IMR-90 (cell line): ENCODE results near the gene KRT4. TPM values are rescaled to one million over a fixed set of nuclear protein-coding genes. Genes with fewer than 3 reads are reported as not detected.

ENCODE experiments used
- ATAC-seq: fragments of 200-7000 bp; cut with Tn5 transposase; 2 replicates; pipeline ENCODE4 v1.9.1; 2020; ENCODE audit warnings: low read depth, mild to moderate bottlenecking, moderate library complexity
- BruUV-seq: library from RNA; stranded (reverse); fragments of 400-500 nt; replicated peaks from 2 replicates; lab custom pipeline; 2021; lab: Mats Ljungman, UMichigan
- CTCF ChIA-PET: fragments of 300-600 bp; formaldehyde crosslinking; extraction: SDS; loops from one replicate; lab custom pipeline; 2021; ENCODE audit warnings: antibody characterized with exemption; lab: Yijun Ruan, JAX
- POLR2A ChIA-PET: fragments of 300-600 bp; sonication (Branson Sonifier 250); formaldehyde crosslinking; loops from one replicate; lab custom pipeline; 2022; ENCODE audit warnings: antibody characterized with exemption; ENCODE audit not compliant: unreplicated experiment; lab: Charles Lee
- DNase-seq: peaks from one replicate; pipeline ENCODE4 v3.0.0; 2013
- H2AFZ ChIP-seq: replicated peaks from 2 replicates; pipeline ENCODE3; 2013; ENCODE audit warnings: low read length, mild to moderate bottlenecking; ENCODE audit not compliant: poor library complexity
- H2AK5ac ChIP-seq: 2 replicates; pipeline ENCODE4 v1.6.1; 2013; ENCODE audit warnings: low read depth, low read length, inconsistent platforms
- H2AK9ac ChIP-seq: replicated peaks from 2 replicates; pipeline ENCODE3; 2013; ENCODE audit warnings: mild to moderate bottlenecking, low read depth, low read length, moderate library complexity; ENCODE audit not compliant: poor library complexity
- H2BK120ac ChIP-seq: 2 replicates; pipeline ENCODE4 v1.6.1; 2013; ENCODE audit warnings: low read depth, low read length, inconsistent platforms
- H2BK15ac ChIP-seq: 3 replicates; pipeline ENCODE4 v1.6.1; 2013; ENCODE audit warnings: low read depth, low read length, inconsistent platforms
- H2BK20ac ChIP-seq: 2 replicates; pipeline ENCODE4 v1.6.1; 2013; ENCODE audit warnings: low read depth, mild to moderate bottlenecking, inconsistent platforms, low read length, moderate library complexity
- H2BK5ac ChIP-seq: 2 replicates; pipeline ENCODE4 v1.6.1; 2013; ENCODE audit warnings: mild to moderate bottlenecking, low read depth, low read length, inconsistent platforms; ENCODE audit not compliant: poor library complexity, severe bottlenecking
- H3K14ac ChIP-seq: replicated peaks from 2 replicates; pipeline ENCODE4 v1.6.1; 2013; ENCODE audit warnings: low read depth, low read length, inconsistent platforms
- H3K18ac ChIP-seq: 2 replicates; pipeline ENCODE4 v1.6.1; 2013; ENCODE audit warnings: low read depth, low read length, control low read depth
- H3K23ac ChIP-seq: 2 replicates; pipeline ENCODE4 v1.6.1; 2013; ENCODE audit warnings: low read depth, low read length, inconsistent platforms
- H3K27ac ChIP-seq: 2 replicates; pipeline ENCODE4 v1.5.1; 2013; ENCODE audit warnings: mild to moderate bottlenecking, control low read depth, low read length; ENCODE audit not compliant: insufficient read depth
- H3K27me3 ChIP-seq: 2 replicates; pipeline ENCODE4 v1.6.1; 2013; ENCODE audit warnings: low read length; ENCODE audit not compliant: control insufficient read depth, insufficient read depth
- H3K36me3 ChIP-seq: 2 replicates; pipeline ENCODE4 v1.6.1; 2013; ENCODE audit warnings: low read length, mixed read lengths; ENCODE audit not compliant: control insufficient read depth, insufficient read depth
- H3K4ac ChIP-seq: 2 replicates; pipeline ENCODE4 v1.6.1; 2013; ENCODE audit warnings: low read depth, low read length, inconsistent platforms
- H3K4me1 ChIP-seq: 2 replicates; pipeline ENCODE4 v1.6.1; 2013; ENCODE audit warnings: low read length, mixed read lengths; ENCODE audit not compliant: control insufficient read depth, insufficient read depth
- H3K4me2 ChIP-seq: 2 replicates; pipeline ENCODE4 v1.6.1; 2013; ENCODE audit warnings: low read depth, mild to moderate bottlenecking, control low read depth, low read length, moderate library complexity
- H3K4me3 ChIP-seq: 2 replicates; pipeline ENCODE4 v1.5.1; 2013; ENCODE audit warnings: low read depth, mild to moderate bottlenecking, control low read depth, low read length, moderate library complexity; ENCODE audit not compliant: insufficient read depth
- H3K56ac ChIP-seq: 2 replicates; pipeline ENCODE4 v1.6.1; 2013; ENCODE audit warnings: low read length, inconsistent platforms; ENCODE audit not compliant: insufficient read depth; ENCODE audit errors: extremely low read depth
- H3K79me1 ChIP-seq, 2 experiments: 2 replicates each; pipeline ENCODE4 v1.6.1; 2013; ENCODE audit warnings: low read length in 2 of 2, inconsistent platforms in 1 of 2, low read depth in 1 of 2
- H3K9ac ChIP-seq: 2 replicates; pipeline ENCODE4 v1.6.1; 2013; ENCODE audit warnings: low read depth, low read length, control low read depth
- H3K9me1 ChIP-seq: 2 replicates; pipeline ENCODE4 v1.6.1; 2013; ENCODE audit warnings: low read length, inconsistent platforms; ENCODE audit not compliant: insufficient read depth
- H3K9me3 ChIP-seq: 2 replicates; pipeline ENCODE4 v1.6.1; 2013; ENCODE audit warnings: low read length; ENCODE audit not compliant: control insufficient read depth, insufficient read depth
- H4K20me1 ChIP-seq: 2 replicates; pipeline ENCODE4 v1.6.1; 2013; ENCODE audit warnings: low read length, inconsistent platforms; ENCODE audit not compliant: insufficient read depth
- H4K5ac ChIP-seq: 2 replicates; pipeline ENCODE4 v1.6.1; 2013; ENCODE audit warnings: mild to moderate bottlenecking, low read depth, low read length, control low read depth
- H4K8ac ChIP-seq, 2 experiments: 2 replicates each; pipeline ENCODE4 v1.6.1; 2013; ENCODE audit warnings: low read depth in 2 of 2, low read length in 2 of 2, control low read depth in 1 of 2, inconsistent platforms in 1 of 2
- H4K91ac ChIP-seq: 2 replicates; pipeline ENCODE4 v1.6.1; 2013; ENCODE audit warnings: low read depth, low read length, inconsistent platforms; ENCODE audit not compliant: insufficient read depth
- MAZ ChIP-seq: IDR thresholded peaks from 2 replicates; pipeline ENCODE4 v1.6.1; 2012; ENCODE audit warnings: low read depth, mild to moderate bottlenecking, low read length, improper control_type of control experiment, moderate library complexity, borderline replicate concordance
- WGBS, 2 experiments: methylation state at CpG; one replicate each; pipeline versions ENCODE4 v1.1.5 to v1.1.7; 2013; ENCODE audit warnings: missing lambda C conversion rate in 2 of 2; ENCODE audit not compliant: insufficient read length in 1 of 2; ENCODE audit errors: extremely low coverage in 2 of 2; 5-methylcytosine and 5-hydroxymethylcytosine counted together
- dilution Hi-C: fragments of 300-500 bp; cut with HindIII; formaldehyde crosslinking; loops from one replicate; pipeline ENCODE4 v1.14.3; 2018; ENCODE audit warnings: low sequenced_read_pairs; ENCODE audit not compliant: unreplicated experiment
- in situ Hi-C: fragments of 300-500 bp; cut with MboI; formaldehyde crosslinking; loops from 3 replicates; pipeline ENCODE4 v1.14.3; 2019; ENCODE audit warnings: low sequenced_read_pairs, inconsistent platforms, mixed read lengths
- intact Hi-C: fragments of 100-400 bp; cut with micrococcal nuclease; formaldehyde crosslinking; loops from 2 replicates; pipeline ENCODE4 v1.10.0; 2022
- polyA plus RNA-seq, 3 experiments: library from polyadenylated mRNA; depleted of rRNA; stranded (reverse); fragments of >200 nt; gene quantifications; 2 replicates each; pipeline ENCODE4 v1.2.3, GENCODE V29; 2012; ENCODE audit warnings: low replicate concordance in 1 of 3
- total RNA-seq: library from RNA; depleted of rRNA; stranded (reverse); fragments of >200 nt; gene quantifications from 2 replicates; pipeline ENCODE4 v1.2.3, GENCODE V29; 2012

Gene KRT4
- total and polyA plus RNA-seq, 2 of the 4 experiments (the other 2 are of a cell fraction): under 0.01 to 0.07 TPM

- no peak overlapping the region for H3K56ac ChIP-seq
- H2AK9ac ChIP-seq: no peak overlapping the region
- no peaks in the 10 kb centered on the region for H3K9me3 ChIP-seq
- H2BK20ac ChIP-seq: no peak overlapping the region
- H2AK5ac ChIP-seq: no peak overlapping the region
- BruUV-seq: no TSS peak
- H3K36me3 ChIP-seq: no peaks in the 10 kb centered on the region
- H2AFZ ChIP-seq: no peak overlapping the region
- H3K4me3 ChIP-seq: no peak overlapping the region
- peaks cover 36% of the 10 kb centered on the region for H3K27me3 ChIP-seq
- H3K9ac ChIP-seq: no peak overlapping the region
- H3K27ac ChIP-seq: no peak overlapping the region
- no peaks in the 10 kb centered on the region for H4K20me1 ChIP-seq
- no peak overlapping the region for H3K14ac ChIP-seq
- no peak overlapping the region for H3K18ac ChIP-seq
- DNase-seq: no peak
- no CpG with 5 or more reads among the region's 3 CpGs for WGBS, 2 experiments
- no peak overlapping the region for H4K5ac ChIP-seq
- no peaks in the 10 kb centered on the region for H3K4me1 ChIP-seq
- CTCF ChIA-PET: interaction anchor here (1.0 kb wide), 1 partner anchor 59 kb away, joined by 4 read pairs; no protein-coding TSS in a partner anchor
- no peak overlapping the region for H2BK120ac ChIP-seq
- H3K4ac ChIP-seq: no peak overlapping the region
- no peak overlapping the region for H2BK5ac ChIP-seq
- H3K4me2 ChIP-seq: no peak overlapping the region
- no peaks in the 10 kb centered on the region for H3K79me1 ChIP-seq
- in situ Hi-C loops: no loop called here
- no peak overlapping the region for H4K91ac ChIP-seq
- ATAC-seq: no peak
- dilution Hi-C loops: no loop called here
- intact Hi-C loops: no loop called here
- POLR2A ChIA-PET: no interaction called here
- H4K8ac ChIP-seq: no peak overlapping the region
- no peak for TF ChIP-seq MAZ
- no peak overlapping the region for H3K23ac ChIP-seq
- no peaks in the 10 kb centered on the region for H3K9me1 ChIP-seq
- no peak overlapping the region for H2BK15ac ChIP-seq
Measured at GRCh38 chr12:52806169-52806811, 7.6 kb downstream of the KRT4 start.
